Measurements from ENCODE around the gene RHBDD1.

DNA sequence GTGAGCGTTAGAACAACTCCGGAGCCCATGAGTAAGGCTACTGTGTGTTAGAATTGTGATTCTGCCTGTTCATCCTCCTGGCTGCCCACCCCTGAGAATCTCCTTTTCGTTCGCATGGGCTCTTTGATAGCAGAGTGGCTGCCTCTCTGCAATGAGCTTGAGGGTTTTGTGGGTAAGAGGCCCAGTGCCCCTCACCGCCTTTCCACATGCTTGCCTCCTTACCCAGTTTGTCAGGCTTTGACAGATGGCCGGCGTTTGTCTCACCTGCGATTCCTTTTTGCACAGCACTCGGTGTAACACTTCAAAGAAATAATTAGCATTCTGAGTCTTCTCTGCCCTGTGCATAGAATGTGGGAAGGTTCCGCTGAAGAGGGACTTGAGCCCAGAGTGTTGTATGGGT is 138.0 kb downstream of the RHBDD1 start:
- TF ChIP-seq POLR2A (IDR thresholded peaks at IDR 0.05; ENCODE audit: low read depth, low read length) (no peak), TAF1 (IDR thresholded peaks at IDR 0.05; ENCODE audit: borderline replicate concordance, low read depth, low read length) (no peak)
